ENCODE results near the gene KIAA0513.

DNA sequence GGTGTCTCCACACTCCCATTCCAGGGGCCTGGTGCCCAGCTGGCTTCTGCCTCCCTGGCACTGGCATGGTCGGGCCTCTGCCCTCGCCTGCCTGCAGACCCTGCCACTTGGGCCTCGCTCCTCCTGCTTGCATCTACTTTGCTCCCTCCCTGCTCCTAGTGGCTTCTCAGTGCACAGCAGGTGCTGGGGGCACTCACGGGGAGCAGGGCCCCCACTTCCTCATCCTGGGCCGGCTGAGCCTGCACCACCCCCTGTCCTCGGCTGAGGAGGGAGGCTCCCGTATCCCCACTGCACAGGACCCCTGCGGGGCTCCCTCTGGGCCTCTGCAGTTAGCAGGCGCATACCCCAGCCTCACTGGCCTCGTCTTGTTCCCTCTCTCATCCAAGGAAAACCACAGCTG is 49.4 kb downstream of the KIAA0513 start:
- TF ChIP-seq, protein P1, sequence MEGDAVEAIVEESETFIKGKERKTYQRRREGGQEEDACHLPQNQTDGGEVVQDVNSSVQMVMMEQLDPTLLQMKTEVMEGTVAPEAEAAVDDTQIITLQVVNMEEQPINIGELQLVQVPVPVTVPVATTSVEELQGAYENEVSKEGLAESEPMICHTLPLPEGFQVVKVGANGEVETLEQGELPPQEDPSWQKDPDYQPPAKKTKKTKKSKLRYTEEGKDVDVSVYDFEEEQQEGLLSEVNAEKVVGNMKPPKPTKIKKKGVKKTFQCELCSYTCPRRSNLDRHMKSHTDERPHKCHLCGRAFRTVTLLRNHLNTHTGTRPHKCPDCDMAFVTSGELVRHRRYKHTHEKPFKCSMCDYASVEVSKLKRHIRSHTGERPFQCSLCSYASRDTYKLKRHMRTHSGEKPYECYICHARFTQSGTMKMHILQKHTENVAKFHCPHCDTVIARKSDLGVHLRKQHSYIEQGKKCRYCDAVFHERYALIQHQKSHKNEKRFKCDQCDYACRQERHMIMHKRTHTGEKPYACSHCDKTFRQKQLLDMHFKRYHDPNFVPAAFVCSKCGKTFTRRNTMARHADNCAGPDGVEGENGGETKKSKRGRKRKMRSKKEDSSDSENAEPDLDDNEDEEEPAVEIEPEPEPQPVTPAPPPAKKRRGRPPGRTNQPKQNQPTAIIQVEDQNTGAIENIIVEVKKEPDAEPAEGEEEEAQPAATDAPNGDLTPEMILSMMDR (IDR thresholded peaks at IDR 0.05 in 4 of 5, conservative IDR thresholded peaks at IDR 0.05 in 1 of 5): no peak
- no peak for TF ChIP-seq POLR2A (IDR thresholded peaks at IDR 0.05)

Measured in gastrocnemius medialis (tissue), 4 donors.